ENCODE results near the gene CLIC3.

DNA sequence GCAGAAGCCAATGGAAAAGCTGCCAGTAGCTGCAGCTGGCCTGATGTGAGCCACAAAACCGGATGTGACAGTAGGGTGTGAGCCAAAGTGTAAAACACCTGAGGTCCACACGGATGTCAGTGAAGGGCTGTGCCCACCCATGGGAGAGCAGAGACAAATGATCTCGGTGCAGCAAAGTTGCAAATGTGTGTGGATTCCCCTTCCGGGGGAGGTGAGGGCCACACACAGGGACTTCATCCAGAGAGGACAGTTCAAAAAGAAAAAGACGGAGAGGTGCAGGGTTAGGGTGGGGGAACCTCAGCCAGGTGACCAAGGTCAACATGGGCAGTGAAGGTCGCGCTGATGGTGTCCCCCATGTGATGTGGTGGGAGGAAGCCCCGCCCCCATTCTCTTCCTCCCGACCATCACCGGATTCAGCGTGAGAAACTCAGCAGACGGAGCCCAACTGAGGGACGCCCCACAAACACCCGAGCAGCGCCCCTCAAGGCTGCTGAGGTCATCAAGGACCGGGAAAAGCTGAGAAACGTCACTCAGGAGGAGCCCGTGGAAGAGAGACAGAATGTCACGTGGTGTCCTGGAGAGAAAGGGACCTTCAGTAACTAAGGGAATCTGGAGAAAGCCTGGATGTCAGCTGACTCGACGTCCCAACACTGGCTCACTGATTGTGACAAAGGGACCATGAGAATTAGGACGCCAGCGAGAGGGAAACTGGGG, 30.4 kb downstream of the CLIC3 start:
- TF ChIP-seq, protein P1, sequence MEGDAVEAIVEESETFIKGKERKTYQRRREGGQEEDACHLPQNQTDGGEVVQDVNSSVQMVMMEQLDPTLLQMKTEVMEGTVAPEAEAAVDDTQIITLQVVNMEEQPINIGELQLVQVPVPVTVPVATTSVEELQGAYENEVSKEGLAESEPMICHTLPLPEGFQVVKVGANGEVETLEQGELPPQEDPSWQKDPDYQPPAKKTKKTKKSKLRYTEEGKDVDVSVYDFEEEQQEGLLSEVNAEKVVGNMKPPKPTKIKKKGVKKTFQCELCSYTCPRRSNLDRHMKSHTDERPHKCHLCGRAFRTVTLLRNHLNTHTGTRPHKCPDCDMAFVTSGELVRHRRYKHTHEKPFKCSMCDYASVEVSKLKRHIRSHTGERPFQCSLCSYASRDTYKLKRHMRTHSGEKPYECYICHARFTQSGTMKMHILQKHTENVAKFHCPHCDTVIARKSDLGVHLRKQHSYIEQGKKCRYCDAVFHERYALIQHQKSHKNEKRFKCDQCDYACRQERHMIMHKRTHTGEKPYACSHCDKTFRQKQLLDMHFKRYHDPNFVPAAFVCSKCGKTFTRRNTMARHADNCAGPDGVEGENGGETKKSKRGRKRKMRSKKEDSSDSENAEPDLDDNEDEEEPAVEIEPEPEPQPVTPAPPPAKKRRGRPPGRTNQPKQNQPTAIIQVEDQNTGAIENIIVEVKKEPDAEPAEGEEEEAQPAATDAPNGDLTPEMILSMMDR (IDR thresholded peaks at IDR 0.05; ENCODE audit: borderline replicate concordance, extremely low read depth, low read length, poor library complexity, severe bottlenecking): no peak
- TF ChIP-seq EZH2 (IDR thresholded peaks at IDR 0.05; ENCODE audit: borderline replicate concordance, low read depth, low read length, severe bottlenecking): no peak

All from DND-41 (cell line).